ENCODE data around the gene NARF. TPM values are rescaled to one million over a fixed set of nuclear protein-coding genes. Genes with fewer than 3 reads are reported as not detected.

The NARF gene
- polyA plus RNA-seq, 2 of the 4 experiments (the other 2 are of a cell fraction) = 51.2 to 89.6 TPM

DNA sequence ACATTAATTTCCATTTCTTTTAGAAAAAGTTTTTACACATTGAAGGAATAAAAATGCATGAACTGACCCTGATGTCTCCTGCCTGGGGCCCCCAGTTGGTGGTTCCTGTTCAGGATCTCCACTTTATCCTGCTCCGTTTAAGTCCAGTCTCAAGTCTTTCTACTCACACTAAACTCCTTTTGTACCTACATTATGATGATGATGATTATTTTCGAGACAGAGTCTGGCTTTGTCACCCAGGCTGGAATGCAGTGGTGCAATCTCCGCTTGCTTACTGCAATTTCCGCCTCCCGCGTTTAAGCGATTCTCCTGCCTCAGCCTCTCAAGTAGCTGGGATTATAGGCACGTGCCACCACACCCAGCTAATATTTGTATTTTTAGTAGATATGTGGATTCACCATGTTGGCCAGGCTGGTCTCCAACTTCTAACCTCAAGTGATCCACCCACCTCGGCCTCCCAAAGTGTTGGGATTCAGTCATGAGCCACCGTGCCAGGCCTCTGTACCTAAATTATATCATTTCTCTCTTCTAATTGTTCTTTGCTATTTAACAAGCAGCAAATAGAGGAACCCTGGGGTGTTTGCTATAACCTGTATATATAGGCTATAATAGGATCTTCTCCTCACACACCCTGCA lies 58.8 kb downstream of the NARF start:
- no peak for ATAC-seq
- no peak for FAIRE-seq
- CTCF ChIA-PET = interaction anchor here (5.2 kb wide), 1 partner anchor 13 kb away, joined by 24 read pairs; no protein-coding TSS in a partner anchor
- H3K4me1 ChIP-seq = peaks cover 12% of the 10 kb centered on the region
- 80% methylated on average over 10 of the region's 10 CpGs for WGBS (ENCODE audit: missing lambda C conversion rate)
- H3K4me2 ChIP-seq = no peak overlapping the region
- POLR2A ChIA-PET = no interaction called here
- no peak for TF ChIP-seq SMC3 (IDR thresholded peaks at IDR 0.05)
- TF ChIP-seq ESRRA (IDR thresholded peaks at IDR 0.05; ENCODE audit: borderline replicate concordance, low read length) = no peak
- TF ChIP-seq POLR2AphosphoS2 (conservative IDR thresholded peaks at IDR 0.05; ENCODE audit: low read length) = no peak
- no peak for TF ChIP-seq PHF8 (IDR thresholded peaks at IDR 0.05; ENCODE audit: borderline replicate concordance, low read depth)
- TF ChIP-seq HOXB5 (CRISPR knock-in tag; IDR thresholded peaks at IDR 0.05) = no peak
- no peak for TF ChIP-seq CBX8 (IDR thresholded peaks at IDR 0.05)
- TF ChIP-seq EHMT2 (IDR thresholded peaks at IDR 0.05; ENCODE audit: low read depth) = no peak
- TF ChIP-seq MAZ (IDR thresholded peaks at IDR 0.05; ENCODE audit: borderline replicate concordance, low read depth, low read length) = no peak
- H3K9me3 ChIP-seq = peaks cover 4% of the 10 kb centered on the region; the same call in 1 of the 3 replicates
- no peak for DNase-seq (ENCODE audit: low read depth in 1 of 2, low spot score in 1 of 2)
- H3K4me3 ChIP-seq = no peak overlapping the region
- no peak overlapping the region for H3K27ac ChIP-seq

DNA sequence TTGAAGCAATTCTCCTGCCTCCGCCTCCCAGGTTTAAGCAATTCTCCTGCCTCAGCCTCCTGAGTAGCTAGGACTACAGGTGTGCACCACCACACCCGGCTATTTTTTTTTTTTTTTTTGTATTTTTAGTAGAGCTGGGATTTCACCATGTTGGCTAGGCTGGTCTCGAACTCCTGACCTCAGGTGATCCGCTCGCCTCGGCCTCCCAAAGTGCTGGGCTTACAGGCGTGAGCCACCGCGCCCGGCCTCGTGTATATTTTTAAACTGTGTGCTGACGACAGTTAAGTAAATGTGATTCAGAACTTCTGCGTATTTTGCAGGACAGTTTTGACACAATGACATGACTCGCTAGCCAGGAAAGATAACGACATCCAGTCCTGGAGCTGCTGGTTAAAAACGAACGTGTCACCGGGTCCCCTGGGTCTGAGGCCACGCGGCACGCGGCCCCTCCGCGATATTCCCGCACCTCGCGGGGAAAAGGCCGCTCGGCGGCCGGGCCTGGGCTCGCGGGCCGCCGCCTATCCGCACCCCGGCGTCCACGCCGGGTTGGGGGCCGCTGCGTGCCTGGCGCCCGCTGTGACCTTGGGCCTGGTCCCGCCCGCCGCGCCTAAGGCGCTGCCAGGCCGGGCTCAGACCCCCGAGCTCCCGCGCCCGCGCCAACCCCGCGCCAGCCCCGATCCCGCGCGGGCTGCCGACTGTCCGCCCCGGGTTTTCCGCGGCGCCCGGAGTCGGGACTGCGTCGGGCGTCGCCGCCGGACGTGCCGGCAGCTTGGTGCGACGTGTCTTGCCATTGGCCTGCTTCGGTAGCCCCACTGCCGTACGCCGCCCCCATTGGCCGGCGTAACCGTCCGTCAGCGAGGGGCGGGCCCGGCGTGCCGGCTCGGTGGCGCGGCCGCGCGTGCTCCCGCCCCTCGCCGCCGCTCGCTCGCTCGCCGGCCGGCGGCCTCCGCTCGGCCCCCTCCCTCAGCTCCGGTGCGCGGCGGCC lies 60.6 kb downstream of the NARF start, which contains the start of gene FOXK2:
Gene FOXK2, plus strand, starts transcription at position 907 of the 985 bp plus-strand sequence. CDS start 157 bp downstream, outside the sequence.
- POLR2A ChIA-PET = interaction anchor here (0.5 to 2.4 kb wide), 9 partner anchors 9 to 62 kb away, joined by 3 to 10 read pairs (median 6); no protein-coding TSS in a partner anchor
- CTCF ChIA-PET = interaction anchor here (0.7 to 5.2 kb wide), 8 partner anchors 9 to 38 kb away, joined by 3 to 24 read pairs (median 4); no protein-coding TSS in a partner anchor
- Histone ChIP-seq H3K4me2 (peak within 1 kb of the TSS; percentile 83), H3K4me3 (peak within 1 kb of the TSS; percentile 93), H3K27ac (peak within 1 kb of the TSS; percentile 90 to 96), H3K4me1 (peaks cover 12% of the 10 kb centered on the region), H3K9me3 (peaks cover 4% of the 10 kb centered on the region; the same call in 1 of the 3 replicates)
- peak; percentile 98 to 99 for ATAC-seq
- DNase-seq (ENCODE audit: low read depth in 1 of 2, low spot score in 1 of 2) = peak; percentile 97 to 99
- FAIRE-seq = no peak
- WGBS (ENCODE audit: missing lambda C conversion rate) = 11% methylated on average over 26 of the region's 114 CpGs
- TF ChIP-seq PBX3 (IDR thresholded peaks at IDR 0.05) (peak; percentile 93), CHD4 (IDR thresholded peaks at IDR 0.05; ENCODE audit: borderline replicate concordance) (peak; percentile 76; the same call in 1 of the 2 replicates), ESRRA (IDR thresholded peaks at IDR 0.05; ENCODE audit: borderline replicate concordance, low read length) (peak; percentile 56; the same call in 1 of the 2 replicates), HOXB5 (CRISPR knock-in tag; IDR thresholded peaks at IDR 0.05) (peak; percentile 93), RCOR1 (IDR thresholded peaks at IDR 0.05; ENCODE audit: low read depth, low read length) (no peak), HOXA7 (CRISPR knock-in tag; IDR thresholded peaks at IDR 0.05) (no peak; the same call in 1 of the 2 replicates), HDAC2 (IDR thresholded peaks at IDR 0.05) (peak; percentile 76; the same call in 1 of the 2 replicates), RFX5 (IDR thresholded peaks at IDR 0.05) (peak; percentile 82), SMC3 (IDR thresholded peaks at IDR 0.05) (no peak), EHF (CRISPR knock-in tag; IDR thresholded peaks at IDR 0.05) (peak; percentile 67), HEYL (CRISPR knock-in tag; IDR thresholded peaks at IDR 0.05) (no peak), JUNB (IDR thresholded peaks at IDR 0.05) (no peak), NPAS2 (CRISPR knock-in tag; IDR thresholded peaks at IDR 0.05; ENCODE audit: borderline replicate concordance) (peak; percentile 58; the same call in 1 of the 2 replicates), CHD2 (IDR thresholded peaks at IDR 0.05; ENCODE audit: low read length, partially characterized antibody) (peak; percentile 88), KDM5A (IDR thresholded peaks at IDR 0.05) (no peak), MAZ (IDR thresholded peaks at IDR 0.05; ENCODE audit: borderline replicate concordance, low read depth, low read length) (no peak), POLR2A (IDR thresholded peaks at IDR 0.05; ENCODE audit: low read length) (peak; percentile 39), NR3C1 (IDR thresholded peaks at IDR 0.05) (no peak), GATA3 (IDR thresholded peaks at IDR 0.05; ENCODE audit: borderline replicate concordance) (peak; percentile 43; the same call in 1 of the 2 replicates), FOSL2 (IDR thresholded peaks at IDR 0.05) (no peak), FOSL2 (CRISPR knock-in tag; IDR thresholded peaks at IDR 0.05) (0 out of 2 replicates have a peak, but pooled peaks have one; percentile 18), RNF2 (IDR thresholded peaks at IDR 0.05; ENCODE audit: borderline replicate concordance, low read depth) (peak; percentile 77), MAFK (IDR thresholded peaks at IDR 0.05; ENCODE audit: partially characterized antibody) (no peak), CBX8 (IDR thresholded peaks at IDR 0.05) (no peak), MYC (IDR thresholded peaks at IDR 0.05; ENCODE audit: borderline replicate concordance, low read length) (peak; percentile 73), JUN (IDR thresholded peaks at IDR 0.05) (peak; percentile 54 to 91; a peak in 4 of 5 replicates), KDM1A (IDR thresholded peaks at IDR 0.05; ENCODE audit: low read depth) (no peak)
- TF ChIP-seq, protein P1, sequence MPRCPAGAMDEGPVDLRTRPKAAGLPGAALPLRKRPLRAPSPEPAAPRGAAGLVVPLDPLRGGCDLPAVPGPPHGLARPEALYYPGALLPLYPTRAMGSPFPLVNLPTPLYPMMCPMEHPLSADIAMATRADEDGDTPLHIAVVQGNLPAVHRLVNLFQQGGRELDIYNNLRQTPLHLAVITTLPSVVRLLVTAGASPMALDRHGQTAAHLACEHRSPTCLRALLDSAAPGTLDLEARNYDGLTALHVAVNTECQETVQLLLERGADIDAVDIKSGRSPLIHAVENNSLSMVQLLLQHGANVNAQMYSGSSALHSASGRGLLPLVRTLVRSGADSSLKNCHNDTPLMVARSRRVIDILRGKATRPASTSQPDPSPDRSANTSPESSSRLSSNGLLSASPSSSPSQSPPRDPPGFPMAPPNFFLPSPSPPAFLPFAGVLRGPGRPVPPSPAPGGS (IDR thresholded peaks at IDR 0.05) = peak; percentile 73; the same call in 1 of the 3 replicates
- TF ChIP-seq, protein P2, sequence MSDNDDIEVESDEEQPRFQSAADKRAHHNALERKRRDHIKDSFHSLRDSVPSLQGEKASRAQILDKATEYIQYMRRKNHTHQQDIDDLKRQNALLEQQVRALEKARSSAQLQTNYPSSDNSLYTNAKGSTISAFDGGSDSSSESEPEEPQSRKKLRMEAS (IDR thresholded peaks at IDR 0.05) = peak; percentile 92
- TF ChIP-seq, protein P3, sequence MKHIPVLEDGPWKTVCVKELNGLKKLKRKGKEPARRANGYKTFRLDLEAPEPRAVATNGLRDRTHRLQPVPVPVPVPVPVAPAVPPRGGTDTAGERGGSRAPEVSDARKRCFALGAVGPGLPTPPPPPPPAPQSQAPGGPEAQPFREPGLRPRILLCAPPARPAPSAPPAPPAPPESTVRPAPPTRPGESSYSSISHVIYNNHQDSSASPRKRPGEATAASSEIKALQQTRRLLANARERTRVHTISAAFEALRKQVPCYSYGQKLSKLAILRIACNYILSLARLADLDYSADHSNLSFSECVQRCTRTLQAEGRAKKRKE (CRISPR knock-in tag; IDR thresholded peaks at IDR 0.05; ENCODE audit: low read depth) = peak; percentile 29; the same call in 1 of the 2 replicates
